Panc1 (cell line): ENCODE measurements around the gene ADGRV1.

Experiments
- POLR2AphosphoS5 ChIP-seq: IDR thresholded peaks from 2 replicates; pipeline ENCODE4 v1.6.1; 2012; ENCODE audit warnings: mild to moderate bottlenecking, low read depth, low read length, moderate library complexity
- TCF7L2 ChIP-seq: IDR thresholded peaks from 2 replicates; pipeline ENCODE4 v1.6.1; 2011; ENCODE audit warnings: mild to moderate bottlenecking, low read depth, low read length, inconsistent platforms
- TF ChIP-seq, protein P1 (sequence below): fragments of 450-650 bp; IDR thresholded peaks from 2 replicates; pipeline ENCODE4 v1.5.1; 2017; ENCODE audit warnings: mild to moderate bottlenecking

- TF ChIP-seq, protein P1, sequence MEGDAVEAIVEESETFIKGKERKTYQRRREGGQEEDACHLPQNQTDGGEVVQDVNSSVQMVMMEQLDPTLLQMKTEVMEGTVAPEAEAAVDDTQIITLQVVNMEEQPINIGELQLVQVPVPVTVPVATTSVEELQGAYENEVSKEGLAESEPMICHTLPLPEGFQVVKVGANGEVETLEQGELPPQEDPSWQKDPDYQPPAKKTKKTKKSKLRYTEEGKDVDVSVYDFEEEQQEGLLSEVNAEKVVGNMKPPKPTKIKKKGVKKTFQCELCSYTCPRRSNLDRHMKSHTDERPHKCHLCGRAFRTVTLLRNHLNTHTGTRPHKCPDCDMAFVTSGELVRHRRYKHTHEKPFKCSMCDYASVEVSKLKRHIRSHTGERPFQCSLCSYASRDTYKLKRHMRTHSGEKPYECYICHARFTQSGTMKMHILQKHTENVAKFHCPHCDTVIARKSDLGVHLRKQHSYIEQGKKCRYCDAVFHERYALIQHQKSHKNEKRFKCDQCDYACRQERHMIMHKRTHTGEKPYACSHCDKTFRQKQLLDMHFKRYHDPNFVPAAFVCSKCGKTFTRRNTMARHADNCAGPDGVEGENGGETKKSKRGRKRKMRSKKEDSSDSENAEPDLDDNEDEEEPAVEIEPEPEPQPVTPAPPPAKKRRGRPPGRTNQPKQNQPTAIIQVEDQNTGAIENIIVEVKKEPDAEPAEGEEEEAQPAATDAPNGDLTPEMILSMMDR = no peak
- no peak for TF ChIP-seq POLR2AphosphoS5
- no peak for TF ChIP-seq TCF7L2
Observed at GRCh38 chr5:91006713-91007112, 448.1 kb downstream of the ADGRV1 start.
